ENCODE measurements around the gene FAM174B.

Gene FAM174B

GRCh38 chr15:92603278-92603677 is 52.3 kb downstream of the FAM174B start:
- H3K27me3 ChIP-seq (ENCODE audit: insufficient read depth, low read length), result peaks cover 5% of the 10 kb centered on the region; the same call in 1 of the 2 replicates
- no peak overlapping the region for H3K9ac ChIP-seq (ENCODE audit: low read length)
- H3K9me3 ChIP-seq (ENCODE audit: low read length), result no peaks in the 10 kb centered on the region
- no peaks in the 10 kb centered on the region for H3K4me1 ChIP-seq (ENCODE audit: insufficient read depth, low read length, severe bottlenecking)
- H3K27ac ChIP-seq (ENCODE audit: low read depth, low read length, poor library complexity, severe bottlenecking), result no peak overlapping the region
- H3F3A ChIP-seq (ENCODE audit: insufficient read depth, low read length), result no peaks in the 10 kb centered on the region
- no peaks in the 10 kb centered on the region for H3K9me2 ChIP-seq (ENCODE audit: low read depth, low read length)
- H3K4me3 ChIP-seq (ENCODE audit: low read depth, low read length, poor library complexity, severe bottlenecking), result no peak overlapping the region
- no peak overlapping the region for H3K4me2 ChIP-seq (ENCODE audit: low read length)
- H3K36me3 ChIP-seq (ENCODE audit: insufficient read depth, low read length), result no peaks in the 10 kb centered on the region
- H2AFZ ChIP-seq (ENCODE audit: low read length), result no peak overlapping the region
- H3K79me2 ChIP-seq (ENCODE audit: insufficient read depth, low read length), result no peaks in the 10 kb centered on the region
- no peaks in the 10 kb centered on the region for H4K20me1 ChIP-seq (ENCODE audit: insufficient read depth, low read length)
- TF ChIP-seq CTCF (IDR thresholded peaks at IDR 0.05; ENCODE audit: low read length) (no peak), EZH2 (IDR thresholded peaks at IDR 0.05; ENCODE audit: borderline replicate concordance, low read length) (no peak)

- Histone ChIP-seq H4K20me1 (ENCODE audit: insufficient read depth, low read length) (no peaks in the 10 kb centered on the region), H3K36me3 (ENCODE audit: insufficient read depth, low read length) (no peaks in the 10 kb centered on the region), H3K9me3 (ENCODE audit: low read length) (no peaks in the 10 kb centered on the region), H3K79me2 (ENCODE audit: insufficient read depth, low read length) (no peaks in the 10 kb centered on the region), H3K27ac (ENCODE audit: low read depth, low read length, poor library complexity, severe bottlenecking) (no peak overlapping the region), H3K9ac (ENCODE audit: low read length) (no peak overlapping the region), H2AFZ (ENCODE audit: low read length) (no peak overlapping the region), H3K4me1 (ENCODE audit: insufficient read depth, low read length, severe bottlenecking) (no peaks in the 10 kb centered on the region), H3K9me2 (ENCODE audit: low read depth, low read length) (no peaks in the 10 kb centered on the region), H3K27me3 (ENCODE audit: insufficient read depth, low read length) (peaks cover 9% of the 10 kb centered on the region; the same call in 1 of the 2 replicates), H3K4me3 (ENCODE audit: low read depth, low read length, poor library complexity, severe bottlenecking) (no peak overlapping the region), H3F3A (ENCODE audit: insufficient read depth, low read length) (no peaks in the 10 kb centered on the region), H3K4me2 (ENCODE audit: low read length) (no peak overlapping the region)
- TF ChIP-seq CTCF (IDR thresholded peaks at IDR 0.05; ENCODE audit: low read length), result no peak
- TF ChIP-seq EZH2 (IDR thresholded peaks at IDR 0.05; ENCODE audit: borderline replicate concordance, low read length), result no peak
Measured at GRCh38 chr15:92602267-92602593, 53.3 kb downstream of the FAM174B start.

GRCh38 chr15:92601592-92602266 is 53.8 kb downstream of the FAM174B start:
- Histone ChIP-seq H4K20me1 (ENCODE audit: insufficient read depth, low read length) (no peaks in the 10 kb centered on the region), H3K4me1 (ENCODE audit: insufficient read depth, low read length, severe bottlenecking) (no peaks in the 10 kb centered on the region), H3F3A (ENCODE audit: insufficient read depth, low read length) (no peaks in the 10 kb centered on the region), H3K9me2 (ENCODE audit: low read depth, low read length) (no peaks in the 10 kb centered on the region), H3K9ac (ENCODE audit: low read length) (no peak overlapping the region), H3K4me3 (ENCODE audit: low read depth, low read length, poor library complexity, severe bottlenecking) (no peak overlapping the region), H3K79me2 (ENCODE audit: insufficient read depth, low read length) (no peaks in the 10 kb centered on the region), H3K36me3 (ENCODE audit: insufficient read depth, low read length) (no peaks in the 10 kb centered on the region), H3K9me3 (ENCODE audit: low read length) (no peaks in the 10 kb centered on the region), H3K4me2 (ENCODE audit: low read length) (no peak overlapping the region), H2AFZ (ENCODE audit: low read length) (no peak overlapping the region), H3K27me3 (ENCODE audit: insufficient read depth, low read length) (peaks cover 9% of the 10 kb centered on the region; the same call in 1 of the 2 replicates), H3K27ac (ENCODE audit: low read depth, low read length, poor library complexity, severe bottlenecking) (no peak overlapping the region)
- TF ChIP-seq EZH2 (IDR thresholded peaks at IDR 0.05; ENCODE audit: borderline replicate concordance, low read length), result no peak
- TF ChIP-seq CTCF (IDR thresholded peaks at IDR 0.05; ENCODE audit: low read length), result no peak

Data from OCI-LY1 (cell line).